ENCODE results near the gene FHOD1. TPM values are rescaled to one million over a fixed set of nuclear protein-coding genes. Genes with fewer than 3 reads are reported as not detected.

FHOD1 gene
- total and polyA plus RNA-seq, 10 of the 15 experiments (the other 5 are each of a cell fraction or from before 2014, with no cell fraction given) = 8.9 to 65.7 (median 18.1) TPM

- no peak for TF ChIP-seq CHD4 (IDR thresholded peaks at IDR 0.05)
These were observed 11.0 kb upstream of the FHOD1 start (continued) for GRCh38 chr16:67258161-67258835.

- in situ Hi-C loops (cut with MboI) = no loop called here
- Histone ChIP-seq H3K4me2 (ENCODE audit: control insufficient read depth, insufficient read depth) (no peak overlapping the region), H3K9ac (ENCODE audit: control insufficient read depth, insufficient read depth, low read length) (no peak overlapping the region), H3K27ac (ENCODE audit: control insufficient read depth, insufficient read depth) (no peak overlapping the region), H3K4me3 (no peak overlapping the region), H3K9me3 (replicated peaks; ENCODE audit: control insufficient read depth, insufficient read depth, low read length) (no peaks in the 10 kb centered on the region), H3K27me3 (replicated peaks in 1 of 2; ENCODE audit: control insufficient read depth in 2 of 2, insufficient read depth in 2 of 2, low read length in 1 of 2) (no peaks in the 10 kb centered on the region), H3K36me3 (ENCODE audit: control insufficient read depth in 2 of 2, insufficient read depth in 2 of 2, low read length in 1 of 2) (no peaks in the 10 kb centered on the region; a peak in 1 of 4 replicates), H4K20me1 (ENCODE audit: control insufficient read depth, insufficient read depth) (no peaks in the 10 kb centered on the region), H2AFZ (ENCODE audit: control insufficient read depth, low read depth, low read length) (no peak overlapping the region), H3K4me1 (ENCODE audit: control insufficient read depth, insufficient read depth, low read length) (no peaks in the 10 kb centered on the region), H3K79me2 (ENCODE audit: control insufficient read depth, insufficient read depth, low read length) (no peaks in the 10 kb centered on the region)
- ChIA-PET CTCF (interaction anchor here (0.8 kb wide), 1 partner anchor 66 kb away, joined by 4 read pairs; no protein-coding TSS in a partner anchor), SMC1A (ENCODE audit: uncharacterized antibody, unreplicated experiment) (no interaction called here), RAD21 (ENCODE audit: unreplicated experiment) (interaction anchor here (1.3 to 1.6 kb wide), 2 partner anchors 81 to 142 kb away, joined by 5 read pairs; no protein-coding TSS in a partner anchor), POLR2A (no interaction called here)
- intact Hi-C loops (cut with micrococcal nuclease; ENCODE audit: unreplicated experiment) = no loop called here
- no peak for DNase-seq (ENCODE audit: low read depth, low spot score)
- no peak for ATAC-seq
- no TSS peak for BruUV-seq (replicated peaks)
- no peak for FAIRE-seq
- TF ChIP-seq SREBF2 (IDR thresholded peaks at IDR 0.05; ENCODE audit: low read length) (no peak), ATF2 (IDR thresholded peaks at IDR 0.05; ENCODE audit: low read length) (no peak), RUNX3 (IDR thresholded peaks at IDR 0.05; ENCODE audit: low read length) (no peak), CHD4 (IDR thresholded peaks at IDR 0.05) (no peak), SMARCA5 (IDR thresholded peaks at IDR 0.05) (no peak), TCF7 (IDR thresholded peaks at IDR 0.05; ENCODE audit: borderline replicate concordance) (no peak), USF2 (IDR thresholded peaks at IDR 0.05; ENCODE audit: borderline replicate concordance, low read depth, low read length) (no peak), RELA (IDR thresholded peaks at IDR 0.05; ENCODE audit: borderline replicate concordance, partially characterized antibody) (no peak), POLR2A (IDR thresholded peaks at IDR 0.05; ENCODE audit: low read depth, low read length) (no peak), PKNOX1 (IDR thresholded peaks at IDR 0.05) (no peak), MYB (IDR thresholded peaks at IDR 0.05; ENCODE audit: borderline replicate concordance, low read depth, low read length) (no peak), ZNF592 (IDR thresholded peaks at IDR 0.05) (no peak)
- WGBS (ENCODE audit: insufficient coverage, insufficient replicate concordance, low lambda C conversion rate, missing lambda C conversion rate) = 22% methylated on average over 4 of the region's 4 CpGs
These were observed 10.3 kb upstream of the FHOD1 start for GRCh38 chr16:67257486-67258160.

All from GM12878 (cell line).